ENCODE measurements around the gene ITPK1. TPM values are rescaled to one million over a fixed set of nuclear protein-coding genes. Genes with fewer than 3 reads are reported as not detected.

ITPK1 gene
- total and polyA plus RNA-seq, 7 experiments from 2014 or later: 10.2 to 71.8 (median 21.3) TPM

- POLR2A ChIA-PET: no interaction called here
- CTCF ChIA-PET: no interaction called here
- H3K4me3 ChIP-seq (ENCODE audit: low read length): no peak overlapping the region
- Mint-ChIP-seq H3K36me3 (peaks cover 2 to 31% (median 7%) of the 10 kb centered on the region in 5 donors), H3K4me1 (no peaks in the 10 kb centered on the region), H3K9me3 (peaks cover 0 to 2% (median 0%) of the 10 kb centered on the region in 11 donors), H3K27ac (no peak overlapping the region), H3K27me3 (no peaks in the 10 kb centered on the region), H3K4me3 (no peak overlapping the region)
- no peaks in the 10 kb centered on the region for H3K4me1 ChIP-seq (ENCODE audit: control insufficient read depth in 2 of 2, insufficient read depth in 2 of 2, low read length in 2 of 2)
- no peaks in the 10 kb centered on the region for H3K9me3 ChIP-seq (ENCODE audit: control insufficient read depth in 2 of 3, low read length in 3 of 3)
- H3K27ac ChIP-seq (ENCODE audit: low read depth, low read length): no peak overlapping the region
- no peaks in the 10 kb centered on the region for H3K27me3 ChIP-seq (ENCODE audit: control insufficient read depth in 2 of 2, insufficient read depth in 2 of 2, low read length in 2 of 2)
- intact Hi-C loops (cut with micrococcal nuclease): no loop called here
- ATAC-seq (no peak), DNase-seq (no peak)
- H3K36me3 ChIP-seq (ENCODE audit: control insufficient read depth in 2 of 3, insufficient read depth in 3 of 3, low read length in 3 of 3): peaks cover 0 to 43% (median 0%) of the 10 kb centered on the region in 3 experiments
Measured at GRCh38 chr14:92939699-92940098, 176.0 kb downstream of the ITPK1 start.

DNA sequence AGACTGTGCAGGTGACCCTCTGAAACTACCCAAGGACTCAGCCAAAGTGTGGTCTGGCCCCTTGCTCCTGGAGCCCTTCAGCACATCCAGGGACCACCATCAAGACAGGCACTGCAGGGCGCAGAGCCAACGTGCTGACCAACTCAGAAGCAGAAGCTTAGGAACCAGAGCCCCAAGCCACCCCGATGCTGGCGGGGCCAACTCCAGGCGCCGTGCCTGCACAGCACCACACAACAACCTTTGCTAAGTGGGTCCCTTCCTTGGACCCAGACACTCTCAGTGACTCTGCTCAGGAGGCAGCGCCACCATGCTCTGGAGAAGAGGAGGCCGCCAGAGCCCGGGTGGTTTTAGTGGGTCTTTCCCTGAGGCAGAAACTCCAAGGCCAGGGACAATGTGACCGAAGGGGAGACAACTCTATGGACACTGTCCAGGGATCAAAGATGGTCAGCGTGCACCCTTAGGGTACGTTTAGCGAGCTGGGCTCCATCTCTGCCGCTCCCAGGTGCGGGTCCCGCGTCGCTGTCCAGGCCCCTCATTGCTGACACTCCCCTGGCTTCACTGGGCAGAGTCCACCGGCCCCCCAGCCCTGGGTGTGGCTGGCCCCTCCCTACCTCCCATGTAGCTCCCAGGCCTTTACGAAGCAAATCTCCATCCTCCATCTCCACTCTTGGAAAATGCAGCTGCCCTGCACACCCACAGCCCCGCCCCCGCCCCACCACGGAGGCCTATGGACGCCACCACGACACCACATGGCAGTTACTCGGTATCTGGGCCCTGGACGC, 176.6 kb downstream of the ITPK1 start:
- H3K27me3 Mint-ChIP-seq: no peaks in the 10 kb centered on the region
- H3K9me3 Mint-ChIP-seq: no peaks in the 10 kb centered on the region
- ChIA-PET CTCF (no interaction called here), POLR2A (no interaction called here)
- no peak overlapping the region for H3K4me3 Mint-ChIP-seq
- DNase-seq (no peak), ATAC-seq (no peak)
- Histone ChIP-seq H3K36me3 (ENCODE audit: control insufficient read depth in 2 of 3, insufficient read depth in 3 of 3, low read length in 3 of 3) (peaks cover 0 to 37% (median 0%) of the 10 kb centered on the region in 3 experiments), H3K27me3 (ENCODE audit: control insufficient read depth in 2 of 2, insufficient read depth in 2 of 2, low read length in 2 of 2) (no peaks in the 10 kb centered on the region), H3K9me3 (ENCODE audit: control insufficient read depth in 2 of 3, low read length in 3 of 3) (no peaks in the 10 kb centered on the region), H3K4me1 (ENCODE audit: control insufficient read depth in 2 of 2, insufficient read depth in 2 of 2, low read length in 2 of 2) (no peaks in the 10 kb centered on the region), H3K4me3 (ENCODE audit: low read length) (no peak overlapping the region), H3K27ac (ENCODE audit: low read depth, low read length) (no peak overlapping the region)
- intact Hi-C loops (cut with micrococcal nuclease): no loop called here
- no peaks in the 10 kb centered on the region for H3K4me1 Mint-ChIP-seq
- H3K27ac Mint-ChIP-seq: no peak overlapping the region
- H3K36me3 Mint-ChIP-seq: peaks cover 0 to 31% (median 7%) of the 10 kb centered on the region in 5 donors

DNA sequence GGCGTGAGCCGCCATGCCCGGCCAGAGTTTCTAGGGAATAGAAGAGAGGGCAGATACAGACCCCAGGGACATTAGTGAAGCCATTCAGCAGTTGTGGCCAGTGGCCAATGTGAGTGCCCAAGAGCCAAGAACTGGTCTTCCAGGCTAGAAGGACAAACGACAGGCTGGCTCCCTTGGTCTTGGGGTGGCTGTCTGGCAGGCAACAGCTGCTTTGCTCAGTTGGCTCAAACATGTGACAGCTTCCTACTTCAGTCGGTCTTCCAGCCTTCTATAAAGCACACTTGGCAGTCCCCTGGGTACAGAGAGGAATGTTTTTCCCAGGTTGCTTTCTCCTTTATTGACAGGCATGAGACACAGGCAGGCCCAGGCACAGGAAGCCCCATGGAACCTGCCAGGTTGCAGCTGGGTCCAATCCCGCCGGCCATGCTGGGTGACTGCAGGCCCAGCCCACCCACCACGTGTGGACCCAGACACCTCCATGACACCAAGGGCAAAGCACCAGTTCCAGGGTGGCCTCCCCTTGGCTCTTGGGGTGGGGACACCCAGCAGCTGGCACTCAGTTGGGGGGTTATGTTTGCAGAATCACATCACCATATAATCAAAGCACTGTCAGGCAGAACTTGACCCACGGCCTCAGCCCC, 177.4 kb downstream of the ITPK1 start:
- DNase-seq (no peak), ATAC-seq (no peak)
- CTCF ChIA-PET: no interaction called here
- no peak overlapping the region for H3K4me3 Mint-ChIP-seq
- POLR2A ChIA-PET: no interaction called here
- Histone ChIP-seq H3K4me3 (ENCODE audit: low read length) (no peak overlapping the region), H3K9me3 (ENCODE audit: control insufficient read depth in 2 of 3, low read length in 3 of 3) (no peaks in the 10 kb centered on the region), H3K27me3 (ENCODE audit: control insufficient read depth in 2 of 2, insufficient read depth in 2 of 2, low read length in 2 of 2) (no peaks in the 10 kb centered on the region), H3K36me3 (ENCODE audit: control insufficient read depth in 2 of 3, insufficient read depth in 3 of 3, low read length in 3 of 3) (peaks cover 0 to 30% (median 0%) of the 10 kb centered on the region in 3 experiments), H3K4me1 (ENCODE audit: control insufficient read depth in 2 of 2, insufficient read depth in 2 of 2, low read length in 2 of 2) (no peaks in the 10 kb centered on the region), H3K27ac (ENCODE audit: low read depth, low read length) (no peak overlapping the region)
- no peaks in the 10 kb centered on the region for H3K4me1 Mint-ChIP-seq
- intact Hi-C loops (cut with micrococcal nuclease): no loop called here
- peak overlapping the region in 1 of 9 donors; percentile 46 for H3K27ac Mint-ChIP-seq
- no peaks in the 10 kb centered on the region for H3K27me3 Mint-ChIP-seq
- H3K9me3 Mint-ChIP-seq: no peaks in the 10 kb centered on the region
- H3K36me3 Mint-ChIP-seq: peaks cover 0 to 28% (median 7%) of the 10 kb centered on the region in 5 donors

GRCh38 chr14:92937051-92937937, 178.4 kb downstream of the ITPK1 start:
- H3K36me3 Mint-ChIP-seq: peaks cover 0 to 19% (median 7%) of the 10 kb centered on the region in 5 donors
- Histone ChIP-seq H3K4me3 (ENCODE audit: low read length) (no peak overlapping the region), H3K9me3 (ENCODE audit: control insufficient read depth in 2 of 3, low read length in 3 of 3) (no peaks in the 10 kb centered on the region), H3K4me1 (ENCODE audit: control insufficient read depth in 2 of 2, insufficient read depth in 2 of 2, low read length in 2 of 2) (no peaks in the 10 kb centered on the region), H3K36me3 (ENCODE audit: control insufficient read depth in 2 of 3, insufficient read depth in 3 of 3, low read length in 3 of 3) (peaks cover 0 to 22% (median 0%) of the 10 kb centered on the region in 3 experiments), H3K27me3 (ENCODE audit: control insufficient read depth in 2 of 2, insufficient read depth in 2 of 2, low read length in 2 of 2) (no peaks in the 10 kb centered on the region), H3K27ac (ENCODE audit: low read depth, low read length) (no peak overlapping the region)
- H3K4me1 Mint-ChIP-seq: no peaks in the 10 kb centered on the region
- no peak overlapping the region for H3K27ac Mint-ChIP-seq
- H3K4me3 Mint-ChIP-seq: no peak overlapping the region
- ChIA-PET POLR2A (no interaction called here), CTCF (no interaction called here)
- ATAC-seq (no peak), DNase-seq (no peak)
- no peaks in the 10 kb centered on the region for H3K9me3 Mint-ChIP-seq
- no peaks in the 10 kb centered on the region for H3K27me3 Mint-ChIP-seq
- intact Hi-C loops (cut with micrococcal nuclease): no loop called here

GRCh38 chr14:92936085-92936484, 179.6 kb downstream of the ITPK1 start:
- H3K36me3 Mint-ChIP-seq: peaks cover 0 to 19% (median 5%) of the 10 kb centered on the region in 5 donors
- Histone ChIP-seq H3K27ac (ENCODE audit: low read depth, low read length) (no peak overlapping the region), H3K27me3 (ENCODE audit: control insufficient read depth in 2 of 2, insufficient read depth in 2 of 2, low read length in 2 of 2) (no peaks in the 10 kb centered on the region), H3K4me1 (ENCODE audit: control insufficient read depth in 2 of 2, insufficient read depth in 2 of 2, low read length in 2 of 2) (no peaks in the 10 kb centered on the region), H3K9me3 (ENCODE audit: control insufficient read depth in 2 of 3, low read length in 3 of 3) (no peaks in the 10 kb centered on the region), H3K36me3 (ENCODE audit: control insufficient read depth in 2 of 3, insufficient read depth in 3 of 3, low read length in 3 of 3) (peaks cover 0 to 16% (median 0%) of the 10 kb centered on the region in 3 experiments), H3K4me3 (ENCODE audit: low read length) (no peak overlapping the region)
- no peak for DNase-seq
- H3K27ac Mint-ChIP-seq: no peak overlapping the region
- no peaks in the 10 kb centered on the region for H3K9me3 Mint-ChIP-seq
- no peaks in the 10 kb centered on the region for H3K27me3 Mint-ChIP-seq
- intact Hi-C loops (cut with micrococcal nuclease): no loop called here
- H3K4me3 Mint-ChIP-seq: no peak overlapping the region
- ATAC-seq: no peak
- CTCF ChIA-PET: no interaction called here
- POLR2A ChIA-PET: no interaction called here
- H3K4me1 Mint-ChIP-seq: peaks cover 0 to under 1% (median 0%) of the 10 kb centered on the region in 7 donors

GRCh38 chr14:92935446-92935845, 180.3 kb downstream of the ITPK1 start:
- intact Hi-C loops (cut with micrococcal nuclease): no loop called here
- Histone ChIP-seq H3K27me3 (ENCODE audit: control insufficient read depth in 2 of 2, insufficient read depth in 2 of 2, low read length in 2 of 2) (no peaks in the 10 kb centered on the region), H3K36me3 (ENCODE audit: control insufficient read depth in 2 of 3, insufficient read depth in 3 of 3, low read length in 3 of 3) (peaks cover 0 to 13% (median 0%) of the 10 kb centered on the region in 3 experiments), H3K4me1 (ENCODE audit: control insufficient read depth in 2 of 2, insufficient read depth in 2 of 2, low read length in 2 of 2) (no peaks in the 10 kb centered on the region), H3K4me3 (ENCODE audit: low read length) (no peak overlapping the region), H3K9me3 (ENCODE audit: control insufficient read depth in 2 of 3, low read length in 3 of 3) (no peaks in the 10 kb centered on the region), H3K27ac (ENCODE audit: low read depth, low read length) (no peak overlapping the region)
- ATAC-seq (no peak), DNase-seq (no peak)
- H3K36me3 Mint-ChIP-seq: peaks cover 0 to 19% (median 4%) of the 10 kb centered on the region in 5 donors
- H3K4me3 Mint-ChIP-seq: no peak overlapping the region
- ChIA-PET CTCF (no interaction called here), POLR2A (no interaction called here)
- H3K27me3 Mint-ChIP-seq: no peaks in the 10 kb centered on the region
- H3K27ac Mint-ChIP-seq: no peak overlapping the region
- peaks cover 0 to 4% (median 0%) of the 10 kb centered on the region in 7 donors for H3K4me1 Mint-ChIP-seq
- no peaks in the 10 kb centered on the region for H3K9me3 Mint-ChIP-seq
